Liver (tissue), 9 donors: ENCODE data around the gene RAD51B. TPM values are rescaled to one million over a fixed set of nuclear protein-coding genes. Genes with fewer than 3 reads are reported as not detected.

Source experiments
- DNase-seq: peaks from one replicate; pipeline ENCODE4 v3.0.0-alpha.2; 2017; ENCODE audit warnings: low spot score
- H3K27ac ChIP-seq, 2 donors: one replicate each; pipeline ENCODE4 v1.7.0; 2013; ENCODE audit warnings: inconsistent platforms in 2 of 2, low read length in 2 of 2, control low read depth in 1 of 2, low read depth in 1 of 2, mild to moderate bottlenecking in 1 of 2
- H3K27me3 ChIP-seq, 4 donors: one replicate each; pipeline versions ENCODE4 v1.6.1 to v1.7.0; 2013; ENCODE audit warnings: low read length in 3 of 4, inconsistent platforms in 1 of 4, mild to moderate bottlenecking in 1 of 4, moderate library complexity in 1 of 4; ENCODE audit not compliant: control insufficient read depth in 4 of 4, insufficient read depth in 4 of 4
- H3K36me3 ChIP-seq, 4 donors: one replicate each; pipeline versions ENCODE4 v1.6.1 to v1.7.0; 2013; ENCODE audit warnings: low read length in 3 of 4, mild to moderate bottlenecking in 3 of 4, low read depth in 1 of 4, moderate library complexity in 1 of 4; ENCODE audit not compliant: control insufficient read depth in 4 of 4, insufficient read depth in 3 of 4
- H3K4me1 ChIP-seq, 4 donors: one replicate each; pipeline versions ENCODE4 v1.6.1 to v1.7.0; 2013; ENCODE audit warnings: low read length in 3 of 4, mild to moderate bottlenecking in 3 of 4, moderate library complexity in 1 of 4; ENCODE audit not compliant: control insufficient read depth in 4 of 4, insufficient read depth in 4 of 4
- H3K4me3 ChIP-seq, 3 donors: one replicate each; pipeline versions ENCODE4 v1.6.1 to v1.7.0; 2013; ENCODE audit warnings: low read length in 3 of 3, control low read depth in 1 of 3, low read depth in 1 of 3, mild to moderate bottlenecking in 1 of 3
- H3K9ac ChIP-seq, 2 donors: one replicate each; pipeline ENCODE4 v1.7.0; 2013; ENCODE audit warnings: low read length in 2 of 2, mild to moderate bottlenecking in 2 of 2, moderate library complexity in 2 of 2, control low read depth in 1 of 2, low read depth in 1 of 2
- H3K9me3 ChIP-seq, 4 donors: one replicate each; pipeline versions ENCODE4 v1.6.1 to v1.7.0; 2013; ENCODE audit warnings: low read length in 3 of 4; ENCODE audit not compliant: control insufficient read depth in 4 of 4
- EGR1 ChIP-seq, 2 donors: IDR thresholded peaks; 2 replicates each; pipeline ENCODE4 v1.6.1; 2016 to 2018; ENCODE audit warnings: antibody characterized with exemption in 2 of 2, low read depth in 2 of 2
- FOXA1 ChIP-seq: IDR thresholded peaks from 2 replicates; pipeline ENCODE4 v1.6.1; 2016; ENCODE audit warnings: antibody characterized with exemption
- FOXA2 ChIP-seq: IDR thresholded peaks from 2 replicates; pipeline ENCODE4 v1.6.1; 2016; ENCODE audit warnings: antibody characterized with exemption
- GABPA ChIP-seq, 2 donors: IDR thresholded peaks in 1 of 2; conservative IDR thresholded peaks in 1 of 2; 2 replicates each; pipeline ENCODE4 v1.6.1; 2016; ENCODE audit warnings: antibody characterized with exemption in 2 of 2, mild to moderate bottlenecking in 1 of 2, moderate library complexity in 1 of 2
- HNF4A ChIP-seq, 2 donors: conservative IDR thresholded peaks; 2 replicates each; pipeline ENCODE4 v1.6.1; 2016; ENCODE audit warnings: antibody characterized with exemption in 2 of 2, mild to moderate bottlenecking in 2 of 2
- HNF4G ChIP-seq: IDR thresholded peaks from 2 replicates; pipeline ENCODE4 v1.6.1; 2016; ENCODE audit warnings: antibody characterized with exemption
- JUND ChIP-seq, 2 donors: IDR thresholded peaks; 2 replicates each; pipeline ENCODE4 v1.6.1; 2016; ENCODE audit warnings: antibody characterized with exemption in 2 of 2
- NR2F2 ChIP-seq: IDR thresholded peaks from 2 replicates; pipeline ENCODE4 v1.6.1; 2016; ENCODE audit warnings: antibody characterized with exemption
- RAD21 ChIP-seq, 2 donors: IDR thresholded peaks; 2 replicates each; pipeline ENCODE4 v1.6.1; 2016; ENCODE audit warnings: antibody characterized with exemption in 2 of 2, mild to moderate bottlenecking in 2 of 2
- RXRA ChIP-seq, 2 donors: IDR thresholded peaks; 2 replicates each; pipeline ENCODE4 v1.6.1; 2017 to 2018; ENCODE audit warnings: antibody characterized with exemption in 2 of 2, mild to moderate bottlenecking in 1 of 2
- SP1 ChIP-seq: IDR thresholded peaks from 2 replicates; pipeline ENCODE4 v1.6.1; 2018; ENCODE audit warnings: antibody characterized with exemption, mild to moderate bottlenecking
- TAF1 ChIP-seq: conservative IDR thresholded peaks from 2 replicates; pipeline ENCODE4 v1.6.1; 2016; ENCODE audit warnings: antibody characterized with exemption, mild to moderate bottlenecking
- YY1 ChIP-seq: IDR thresholded peaks from 2 replicates; pipeline ENCODE4 v1.6.1; 2016; ENCODE audit warnings: antibody characterized with exemption, mild to moderate bottlenecking
- WGBS: extraction: QIAGEN DNeasy Blood & Tissue Kit; methylation state at CpG from one replicate; pipeline ENCODE4 v1.1.7; 2013; 5-methylcytosine and 5-hydroxymethylcytosine counted together
- polyA plus RNA-seq, 2 donors: library from polyadenylated mRNA; stranded (reverse) in 1 of 2; unstranded in 1 of 2; fragments of 200-250 nt in 1 of 2; fragments of >200 nt in 1 of 2; fragmentation: Nextera tagmentation in 1 of 2; extraction: Ambion mirVana in 1 of 2; gene quantifications; one replicate each; pipeline versions ENCODE4 v1.2.1 to v1.2.3, GENCODE V29; 2013 to 2015
- total RNA-seq, 2 donors: library from RNA; depleted of rRNA; stranded (reverse); fragments of >200 nt; gene quantifications; one replicate each; pipeline ENCODE4 v1.2.3, GENCODE V29; 2014
- TF ChIP-seq, protein P1 (sequence below): IDR thresholded peaks from 2 replicates; pipeline ENCODE4 v1.6.1; 2016; ENCODE audit warnings: antibody characterized with exemption
- TF ChIP-seq, protein P2 (sequence below): fragments of 150-350 bp; IDR thresholded peaks from 2 replicates; pipeline ENCODE4 v1.5.1; 2017; ENCODE audit warnings: improper control_type of control experiment, low read depth, low read length; ENCODE audit not compliant: missing input control
- TF ChIP-seq, protein P3 (sequence below): IDR thresholded peaks from 2 replicates; pipeline ENCODE4 v1.6.1; 2016; ENCODE audit warnings: antibody characterized with exemption, mild to moderate bottlenecking
- TF ChIP-seq, protein P4 (sequence below): IDR thresholded peaks from 2 replicates; pipeline ENCODE4 v1.6.1; 2016; ENCODE audit warnings: antibody characterized with exemption
- TF ChIP-seq, protein P5 (sequence below): IDR thresholded peaks from 2 replicates; pipeline ENCODE4 v1.6.1; 2016; ENCODE audit warnings: antibody characterized with exemption
- donor health status: healthy.
- donor health status: healthy.
- donor health status: healthy.
- donor health status: healthy.
- donor health status: healthy.

Gene RAD51B
- total and polyA plus RNA-seq, 4 donors = 0.81 to 12.9 (median 2.4) TPM

DNA sequence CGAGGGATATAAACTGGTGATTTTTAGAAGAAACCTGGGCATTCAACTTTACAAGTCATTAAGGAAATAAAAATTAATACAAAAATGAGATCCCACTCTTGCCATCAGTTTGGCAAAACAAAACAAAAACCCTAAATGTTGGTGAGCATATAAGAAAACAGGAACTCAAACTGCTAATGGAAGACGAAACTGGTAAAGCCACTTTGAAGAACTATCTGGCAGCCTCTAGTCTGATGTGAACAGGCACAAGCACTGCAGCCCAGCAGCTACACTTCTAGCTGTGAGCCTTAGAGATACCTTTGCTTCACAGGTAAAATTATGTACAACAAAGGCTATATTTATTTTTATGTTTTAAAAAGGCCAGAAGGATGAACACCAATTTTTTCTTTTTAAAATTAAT is 513.7 kb downstream of the RAD51B start:
- no peak for DNase-seq
- WGBS = 92% methylated on average over 2 of the region's 2 CpGs
- H3K27me3 ChIP-seq = no peaks in the 10 kb centered on the region
- H3K4me1 ChIP-seq = no peaks in the 10 kb centered on the region
- no peak overlapping the region for H3K9ac ChIP-seq
- no peaks in the 10 kb centered on the region for H3K9me3 ChIP-seq
- no peak overlapping the region for H3K27ac ChIP-seq
- no peak overlapping the region for H3K4me3 ChIP-seq
- TF ChIP-seq YY1 = no peak
- no peak for TF ChIP-seq EGR1 (IDR thresholded peaks at IDR 0.05; ENCODE audit: low read depth in 2 of 2)
- H3K36me3 ChIP-seq = no peaks in the 10 kb centered on the region

DNA sequence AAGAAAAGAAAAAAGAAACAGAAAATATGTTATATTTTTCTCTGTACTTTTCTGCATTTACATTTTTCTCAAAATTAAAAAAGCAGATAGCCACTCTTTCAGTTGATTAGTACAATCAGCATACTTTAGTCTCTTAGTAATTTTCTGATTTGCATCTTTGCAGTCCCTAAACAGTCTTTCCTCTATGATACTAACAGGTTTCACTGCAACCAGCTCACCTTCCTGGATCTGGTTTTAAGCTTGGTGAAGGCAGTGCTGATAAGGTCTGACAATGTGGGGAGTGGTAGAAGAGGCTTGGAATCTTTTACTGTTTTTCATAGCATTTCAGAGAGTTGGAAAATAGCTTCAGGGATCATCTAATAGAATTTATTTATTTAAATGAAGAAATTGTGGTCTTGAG is 515.7 kb downstream of the RAD51B start:
- no peaks in the 10 kb centered on the region for H3K36me3 ChIP-seq
- TF ChIP-seq FOXA2 (no peak), SP1 (no peak), RAD21 (IDR thresholded peaks at IDR 0.05) (no peak), NR2F2 (no peak), HNF4A (conservative IDR thresholded peaks at IDR 0.05) (no peak), YY1 (no peak), JUND (IDR thresholded peaks at IDR 0.05) (no peak), FOXA1 (no peak), RXRA (IDR thresholded peaks at IDR 0.05) (no peak), HNF4G (no peak), GABPA (IDR thresholded peaks at IDR 0.05 in 1 of 2, conservative IDR thresholded peaks at IDR 0.05 in 1 of 2) (no peak), TAF1 (no peak), EGR1 (IDR thresholded peaks at IDR 0.05; ENCODE audit: low read depth in 2 of 2) (no peak)
- TF ChIP-seq, protein P1, sequence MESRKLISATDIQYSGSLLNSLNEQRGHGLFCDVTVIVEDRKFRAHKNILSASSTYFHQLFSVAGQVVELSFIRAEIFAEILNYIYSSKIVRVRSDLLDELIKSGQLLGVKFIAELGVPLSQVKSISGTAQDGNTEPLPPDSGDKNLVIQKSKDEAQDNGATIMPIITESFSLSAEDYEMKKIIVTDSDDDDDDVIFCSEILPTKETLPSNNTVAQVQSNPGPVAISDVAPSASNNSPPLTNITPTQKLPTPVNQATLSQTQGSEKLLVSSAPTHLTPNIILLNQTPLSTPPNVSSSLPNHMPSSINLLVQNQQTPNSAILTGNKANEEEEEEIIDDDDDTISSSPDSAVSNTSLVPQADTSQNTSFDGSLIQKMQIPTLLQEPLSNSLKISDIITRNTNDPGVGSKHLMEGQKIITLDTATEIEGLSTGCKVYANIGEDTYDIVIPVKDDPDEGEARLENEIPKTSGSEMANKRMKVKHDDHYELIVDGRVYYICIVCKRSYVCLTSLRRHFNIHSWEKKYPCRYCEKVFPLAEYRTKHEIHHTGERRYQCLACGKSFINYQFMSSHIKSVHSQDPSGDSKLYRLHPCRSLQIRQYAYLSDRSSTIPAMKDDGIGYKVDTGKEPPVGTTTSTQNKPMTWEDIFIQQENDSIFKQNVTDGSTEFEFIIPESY = no peak
- TF ChIP-seq, protein P2, sequence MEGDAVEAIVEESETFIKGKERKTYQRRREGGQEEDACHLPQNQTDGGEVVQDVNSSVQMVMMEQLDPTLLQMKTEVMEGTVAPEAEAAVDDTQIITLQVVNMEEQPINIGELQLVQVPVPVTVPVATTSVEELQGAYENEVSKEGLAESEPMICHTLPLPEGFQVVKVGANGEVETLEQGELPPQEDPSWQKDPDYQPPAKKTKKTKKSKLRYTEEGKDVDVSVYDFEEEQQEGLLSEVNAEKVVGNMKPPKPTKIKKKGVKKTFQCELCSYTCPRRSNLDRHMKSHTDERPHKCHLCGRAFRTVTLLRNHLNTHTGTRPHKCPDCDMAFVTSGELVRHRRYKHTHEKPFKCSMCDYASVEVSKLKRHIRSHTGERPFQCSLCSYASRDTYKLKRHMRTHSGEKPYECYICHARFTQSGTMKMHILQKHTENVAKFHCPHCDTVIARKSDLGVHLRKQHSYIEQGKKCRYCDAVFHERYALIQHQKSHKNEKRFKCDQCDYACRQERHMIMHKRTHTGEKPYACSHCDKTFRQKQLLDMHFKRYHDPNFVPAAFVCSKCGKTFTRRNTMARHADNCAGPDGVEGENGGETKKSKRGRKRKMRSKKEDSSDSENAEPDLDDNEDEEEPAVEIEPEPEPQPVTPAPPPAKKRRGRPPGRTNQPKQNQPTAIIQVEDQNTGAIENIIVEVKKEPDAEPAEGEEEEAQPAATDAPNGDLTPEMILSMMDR = no peak
- TF ChIP-seq, protein P3, sequence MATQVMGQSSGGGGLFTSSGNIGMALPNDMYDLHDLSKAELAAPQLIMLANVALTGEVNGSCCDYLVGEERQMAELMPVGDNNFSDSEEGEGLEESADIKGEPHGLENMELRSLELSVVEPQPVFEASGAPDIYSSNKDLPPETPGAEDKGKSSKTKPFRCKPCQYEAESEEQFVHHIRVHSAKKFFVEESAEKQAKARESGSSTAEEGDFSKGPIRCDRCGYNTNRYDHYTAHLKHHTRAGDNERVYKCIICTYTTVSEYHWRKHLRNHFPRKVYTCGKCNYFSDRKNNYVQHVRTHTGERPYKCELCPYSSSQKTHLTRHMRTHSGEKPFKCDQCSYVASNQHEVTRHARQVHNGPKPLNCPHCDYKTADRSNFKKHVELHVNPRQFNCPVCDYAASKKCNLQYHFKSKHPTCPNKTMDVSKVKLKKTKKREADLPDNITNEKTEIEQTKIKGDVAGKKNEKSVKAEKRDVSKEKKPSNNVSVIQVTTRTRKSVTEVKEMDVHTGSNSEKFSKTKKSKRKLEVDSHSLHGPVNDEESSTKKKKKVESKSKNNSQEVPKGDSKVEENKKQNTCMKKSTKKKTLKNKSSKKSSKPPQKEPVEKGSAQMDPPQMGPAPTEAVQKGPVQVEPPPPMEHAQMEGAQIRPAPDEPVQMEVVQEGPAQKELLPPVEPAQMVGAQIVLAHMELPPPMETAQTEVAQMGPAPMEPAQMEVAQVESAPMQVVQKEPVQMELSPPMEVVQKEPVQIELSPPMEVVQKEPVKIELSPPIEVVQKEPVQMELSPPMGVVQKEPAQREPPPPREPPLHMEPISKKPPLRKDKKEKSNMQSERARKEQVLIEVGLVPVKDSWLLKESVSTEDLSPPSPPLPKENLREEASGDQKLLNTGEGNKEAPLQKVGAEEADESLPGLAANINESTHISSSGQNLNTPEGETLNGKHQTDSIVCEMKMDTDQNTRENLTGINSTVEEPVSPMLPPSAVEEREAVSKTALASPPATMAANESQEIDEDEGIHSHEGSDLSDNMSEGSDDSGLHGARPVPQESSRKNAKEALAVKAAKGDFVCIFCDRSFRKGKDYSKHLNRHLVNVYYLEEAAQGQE = no peak
- TF ChIP-seq, protein P4, sequence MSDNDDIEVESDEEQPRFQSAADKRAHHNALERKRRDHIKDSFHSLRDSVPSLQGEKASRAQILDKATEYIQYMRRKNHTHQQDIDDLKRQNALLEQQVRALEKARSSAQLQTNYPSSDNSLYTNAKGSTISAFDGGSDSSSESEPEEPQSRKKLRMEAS = no peak
- TF ChIP-seq, protein P5, sequence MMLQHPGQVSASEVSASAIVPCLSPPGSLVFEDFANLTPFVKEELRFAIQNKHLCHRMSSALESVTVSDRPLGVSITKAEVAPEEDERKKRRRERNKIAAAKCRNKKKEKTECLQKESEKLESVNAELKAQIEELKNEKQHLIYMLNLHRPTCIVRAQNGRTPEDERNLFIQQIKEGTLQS = no peak
- DNase-seq = no peak
- H3K9me3 ChIP-seq = no peaks in the 10 kb centered on the region
- no peak overlapping the region for H3K9ac ChIP-seq
- H3K4me1 ChIP-seq = no peaks in the 10 kb centered on the region
- no peak overlapping the region for H3K4me3 ChIP-seq
- no peaks in the 10 kb centered on the region for H3K27me3 ChIP-seq
- no peak overlapping the region for H3K27ac ChIP-seq
